Cardiac muscle cell (in vitro differentiated cells and primary cell): ENCODE measurements around the gene CYB561A3. TPM values are rescaled to one million over a fixed set of nuclear protein-coding genes. Genes with fewer than 3 reads are reported as not detected.
A peak's percentile ranks its signal among the peaks of the same experiment; 100 is the strongest.

Source experiments
- DNase-seq, 2 donors: peaks; one replicate each; pipeline versions ENCODE4 v3.0.0 to v3.0.0-alpha.2; 2010 to 2017; ENCODE audit warnings: low read depth in 1 of 2, low spot score in 1 of 2
- H3K27ac ChIP-seq: fragments of 200-600 bp; sonication (generic); 2 replicates; pipeline ENCODE4 v1.5.1; 2016
- H3K27me3 ChIP-seq: fragments of 200-600 bp; sonication (generic); 2 replicates; pipeline ENCODE4 v1.6.0; 2016; ENCODE audit warnings: control low read depth
- H3K36me3 ChIP-seq: fragments of 200-600 bp; sonication (generic); 2 replicates; pipeline ENCODE4 v1.5.1; 2016; ENCODE audit warnings: control low read depth
- H3K4me1 ChIP-seq: fragments of 200-600 bp; sonication (generic); 2 replicates; pipeline ENCODE4 v1.8.1; 2017; ENCODE audit warnings: low read depth, mild to moderate bottlenecking, mixed run types
- H3K4me3 ChIP-seq: fragments of 200-600 bp; sonication (generic); 2 replicates; pipeline ENCODE4 v1.5.1; 2016; ENCODE audit warnings: mild to moderate bottlenecking
- H3K9me3 ChIP-seq: fragments of 200-600 bp; sonication (generic); 2 replicates; pipeline ENCODE4 v1.5.1; 2017; ENCODE audit warnings: low read depth, mild to moderate bottlenecking, control low read depth
- polyA plus RNA-seq: library from polyadenylated mRNA; unstranded; fragments of >200 nt; fragmentation: Nextera tagmentation; extraction: Ambion mirVana; gene quantifications from 2 replicates; pipeline ENCODE4 v1.2.1, GENCODE V29; 2016
- total RNA-seq: library from RNA; depleted of rRNA; stranded (reverse); fragments of >200 nt; gene quantifications from 2 replicates; pipeline ENCODE4 v1.2.3, GENCODE V29; 2016
- TF ChIP-seq, protein P1 (sequence below): IDR thresholded peaks from 2 replicates; pipeline ENCODE4 v1.5.1; 2012; ENCODE audit warnings: low read depth, mild to moderate bottlenecking, low read length

The CYB561A3 gene
- total and polyA plus RNA-seq, 2 experiments from 2014 or later = 12.6 to 13.5 TPM

DNA sequence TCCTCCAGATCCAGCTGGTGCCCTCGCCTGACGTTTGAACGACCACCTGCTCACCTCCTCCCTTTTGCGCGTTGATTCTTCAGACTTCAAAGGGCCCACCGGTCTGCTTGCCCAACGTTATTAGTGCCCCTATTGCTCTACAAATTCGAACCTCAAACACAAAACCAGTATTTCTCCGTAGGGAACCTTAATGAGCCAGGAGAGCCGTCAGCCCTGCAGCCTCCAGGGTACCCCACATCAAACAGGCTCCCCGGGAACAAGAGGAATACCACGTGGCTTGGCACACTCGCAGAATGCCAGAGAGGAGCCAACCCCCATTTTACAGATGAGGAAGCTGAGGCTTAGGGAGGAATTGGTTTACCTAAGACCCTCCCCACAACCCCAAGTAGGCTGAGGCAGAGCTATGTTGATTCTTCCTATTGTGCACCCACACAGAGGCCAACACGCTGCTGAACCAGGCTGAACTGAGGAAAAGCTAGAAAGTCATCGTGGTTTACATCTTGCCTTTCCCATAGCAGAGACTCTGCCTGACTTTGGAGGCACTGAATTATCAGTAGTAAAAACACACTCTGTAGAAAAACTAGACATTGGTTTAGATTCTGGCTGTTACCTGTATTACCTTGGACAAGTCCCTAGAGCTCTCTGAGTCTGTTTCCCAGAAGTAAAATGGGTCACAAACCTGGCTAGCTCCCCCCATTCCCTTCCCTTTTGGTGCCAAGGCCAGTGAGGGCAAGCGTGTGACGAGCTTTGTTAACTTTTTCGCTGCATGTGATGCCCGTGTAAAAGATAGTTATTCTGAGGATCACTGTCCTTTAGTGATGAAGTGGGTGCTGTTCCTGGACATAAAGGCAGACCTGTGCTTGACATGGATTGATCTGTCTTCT is 27.9 kb downstream of the CYB561A3 start:
- Histone ChIP-seq H3K27me3 (no peaks in the 10 kb centered on the region), H3K4me1 (peaks cover 13% of the 10 kb centered on the region), H3K4me3 (peak overlapping the region; percentile 95), H3K36me3 (peaks cover 6% of the 10 kb centered on the region), H3K27ac (peak overlapping the region; percentile 95), H3K9me3 (no peaks in the 10 kb centered on the region)
- TF ChIP-seq, protein P1, sequence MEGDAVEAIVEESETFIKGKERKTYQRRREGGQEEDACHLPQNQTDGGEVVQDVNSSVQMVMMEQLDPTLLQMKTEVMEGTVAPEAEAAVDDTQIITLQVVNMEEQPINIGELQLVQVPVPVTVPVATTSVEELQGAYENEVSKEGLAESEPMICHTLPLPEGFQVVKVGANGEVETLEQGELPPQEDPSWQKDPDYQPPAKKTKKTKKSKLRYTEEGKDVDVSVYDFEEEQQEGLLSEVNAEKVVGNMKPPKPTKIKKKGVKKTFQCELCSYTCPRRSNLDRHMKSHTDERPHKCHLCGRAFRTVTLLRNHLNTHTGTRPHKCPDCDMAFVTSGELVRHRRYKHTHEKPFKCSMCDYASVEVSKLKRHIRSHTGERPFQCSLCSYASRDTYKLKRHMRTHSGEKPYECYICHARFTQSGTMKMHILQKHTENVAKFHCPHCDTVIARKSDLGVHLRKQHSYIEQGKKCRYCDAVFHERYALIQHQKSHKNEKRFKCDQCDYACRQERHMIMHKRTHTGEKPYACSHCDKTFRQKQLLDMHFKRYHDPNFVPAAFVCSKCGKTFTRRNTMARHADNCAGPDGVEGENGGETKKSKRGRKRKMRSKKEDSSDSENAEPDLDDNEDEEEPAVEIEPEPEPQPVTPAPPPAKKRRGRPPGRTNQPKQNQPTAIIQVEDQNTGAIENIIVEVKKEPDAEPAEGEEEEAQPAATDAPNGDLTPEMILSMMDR = no peak
- no peak for DNase-seq

DNA sequence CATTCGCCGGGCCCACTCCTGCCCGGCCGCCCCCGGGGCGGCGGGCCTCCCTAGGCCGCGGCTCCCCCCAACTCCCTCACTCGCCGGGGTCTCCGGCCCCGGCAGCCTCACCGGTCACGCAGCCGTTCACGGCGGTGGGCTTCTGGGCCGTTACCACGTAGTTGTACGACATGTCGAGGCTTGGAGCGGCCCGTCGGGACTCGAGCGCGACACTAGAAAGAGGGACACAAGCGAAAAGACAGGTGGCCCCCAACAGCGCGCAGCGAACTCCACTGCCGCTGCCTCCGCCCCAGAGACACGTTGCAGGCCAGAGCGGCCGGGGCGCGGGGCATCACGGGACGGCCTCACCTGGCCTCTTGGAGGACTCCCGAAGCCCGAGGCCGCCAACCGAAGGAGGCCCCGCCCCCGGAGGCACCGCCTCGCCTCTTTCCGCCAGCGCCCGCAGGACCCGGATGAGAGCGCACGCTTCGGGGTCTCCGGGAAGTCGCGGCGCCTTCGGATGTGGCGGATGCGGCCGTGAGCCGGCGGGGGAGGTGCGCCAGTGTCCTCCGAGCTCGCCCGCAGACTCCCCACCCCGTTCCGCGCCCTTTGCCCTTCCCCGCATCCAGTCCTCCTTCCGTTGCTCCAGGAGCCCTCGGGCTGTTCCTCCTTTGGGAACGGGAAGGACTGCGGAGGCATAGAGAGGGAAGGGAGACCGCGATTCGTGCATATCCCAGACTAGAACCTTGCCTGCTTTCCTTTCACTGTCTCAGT is 28.7 kb downstream of the CYB561A3 start, which contains the start of the genes DDB1 and TKFC:
Gene DDB1, minus strand, starts transcription at position 309 of the 753 bp plus-strand sequence. Its CDS starts 137 bp downstream, at position 172.
Gene TKFC, plus strand, starts transcription at position 432 of the 753 bp plus-strand sequence. CDS start 1,501 bp downstream, outside the sequence.
- H3K9me3 ChIP-seq = no peaks in the 10 kb centered on the region
- peak; percentile 93 to 97 for DNase-seq
- H3K27me3 ChIP-seq = no peaks in the 10 kb centered on the region
- H3K4me3 ChIP-seq = peak within 1 kb of the TSS; percentile 95
- peaks cover 12% of the 10 kb centered on the region for H3K36me3 ChIP-seq
- TF ChIP-seq, protein P1 = no peak
- H3K4me1 ChIP-seq = peaks cover 13% of the 10 kb centered on the region
- peak within 1 kb of the TSS; percentile 95 for H3K27ac ChIP-seq

DNA sequence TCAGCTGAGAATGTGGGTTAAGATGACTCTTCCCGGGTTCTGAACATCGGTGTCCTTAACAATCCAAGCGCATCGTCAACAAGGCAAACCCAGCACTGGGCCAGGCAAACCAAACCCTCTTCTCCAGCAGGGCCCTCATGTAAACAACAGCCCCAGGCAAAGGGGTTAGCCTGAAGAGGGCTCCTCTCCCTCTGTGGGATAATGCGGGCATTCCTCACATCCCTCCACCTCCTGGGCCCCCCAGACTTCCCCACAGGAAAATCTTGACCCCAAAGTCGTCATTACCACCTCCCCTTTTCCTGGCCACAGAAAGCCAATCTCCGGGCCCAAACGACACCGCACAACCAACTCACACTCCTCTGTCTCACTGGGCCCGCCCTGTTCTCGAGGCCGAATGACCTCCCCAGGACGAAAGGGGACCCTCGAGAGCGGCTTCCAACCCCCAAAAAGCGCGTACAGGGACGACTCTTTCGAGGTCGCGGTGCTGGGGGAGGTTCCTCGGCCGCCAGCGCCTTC is 29.3 kb downstream of the CYB561A3 start:
- TF ChIP-seq, protein P1 = peak; percentile 2
- Histone ChIP-seq H3K27me3 (no peaks in the 10 kb centered on the region), H3K36me3 (peaks cover 19% of the 10 kb centered on the region), H3K27ac (peak overlapping the region; percentile 95), H3K9me3 (no peaks in the 10 kb centered on the region), H3K4me1 (peaks cover 13% of the 10 kb centered on the region), H3K4me3 (peak overlapping the region; percentile 95)
- peak; percentile 28 to 29 for DNase-seq

DNA sequence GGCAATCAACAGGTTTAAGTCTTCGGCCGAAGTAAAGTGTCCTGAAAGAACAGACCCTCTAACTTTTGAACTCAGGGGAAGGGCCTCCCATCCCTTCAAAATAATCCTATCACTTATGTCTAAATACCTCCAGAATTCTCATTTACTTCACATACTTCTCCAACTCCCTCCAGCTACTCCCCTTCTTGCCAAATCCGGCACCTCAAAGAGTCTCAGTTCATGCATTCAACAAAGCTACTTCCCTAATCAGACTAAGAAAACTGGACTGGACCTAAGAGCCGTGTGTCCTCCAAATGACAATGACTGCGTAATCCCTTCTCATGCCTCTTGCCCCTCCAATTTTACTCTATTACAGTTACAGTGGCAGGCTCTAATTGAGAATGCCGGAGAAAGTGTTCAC is 30.0 kb downstream of the CYB561A3 start:
- peak overlapping the region; percentile 95 for H3K4me3 ChIP-seq
- peaks cover 13% of the 10 kb centered on the region for H3K4me1 ChIP-seq
- TF ChIP-seq, protein P1 = no peak
- no peaks in the 10 kb centered on the region for H3K27me3 ChIP-seq
- no peak for DNase-seq
- H3K27ac ChIP-seq = peak overlapping the region; percentile 95
- no peaks in the 10 kb centered on the region for H3K9me3 ChIP-seq
- peaks cover 23% of the 10 kb centered on the region for H3K36me3 ChIP-seq

DNA sequence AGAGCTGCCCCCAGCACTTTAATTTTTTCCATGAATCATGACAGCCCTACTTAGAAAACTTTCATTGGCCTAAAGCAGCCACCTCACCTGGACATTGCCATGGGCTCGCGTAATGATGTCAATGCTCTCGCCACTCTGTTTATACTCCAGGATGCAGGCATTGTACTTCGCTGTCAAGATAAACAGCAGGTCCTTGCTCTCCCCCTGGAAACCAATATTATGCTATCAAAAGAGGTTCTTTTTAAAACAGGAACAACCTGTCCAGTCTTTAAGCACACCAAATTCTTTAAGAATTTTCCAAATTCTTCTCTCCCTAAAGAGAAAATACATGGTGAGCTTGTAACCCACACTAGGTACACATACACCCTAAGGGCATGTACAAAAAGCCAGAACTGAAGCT is 31.8 kb downstream of the CYB561A3 start:
- Histone ChIP-seq H3K9me3 (no peaks in the 10 kb centered on the region), H3K27me3 (no peaks in the 10 kb centered on the region), H3K4me3 (no peak overlapping the region), H3K36me3 (peaks cover 35% of the 10 kb centered on the region), H3K27ac (no peak overlapping the region), H3K4me1 (peaks cover 13% of the 10 kb centered on the region)
- TF ChIP-seq, protein P1 = no peak
- DNase-seq = no peak
